ENCODE data around the gene GLUD1.
"Not testable (repeated sequence)": the region's sequence is repeated elsewhere in the genome, so short reads cannot be mapped to it uniquely, and the experiment has no call there.

Gene GLUD1

GRCh38 chr10:87127048-87127447, 32.4 kb upstream of the GLUD1 start:
- H3K9me3 ChIP-seq (ENCODE audit: control insufficient read depth, insufficient read depth, low read depth, low read length); H3K4me3 ChIP-seq (ENCODE audit: low read depth, low read length); H3K36me3 ChIP-seq (ENCODE audit: control insufficient read depth in 2 of 2, insufficient read depth in 1 of 2, low read length in 2 of 2); H3K27ac ChIP-seq (ENCODE audit: extremely low read depth, low read depth, low read length); CTCF ChIA-PET; H3K4me1 ChIP-seq (ENCODE audit: control insufficient read depth, insufficient read depth, low read length); POLR2A ChIA-PET: not testable (repeated sequence)

- H3K36me3 ChIP-seq (ENCODE audit: control insufficient read depth in 2 of 2, insufficient read depth in 1 of 2, low read length in 2 of 2); H3K27ac ChIP-seq (ENCODE audit: extremely low read depth, low read depth, low read length); H3K4me3 ChIP-seq (ENCODE audit: low read depth, low read length); POLR2A ChIA-PET; H3K9me3 ChIP-seq (ENCODE audit: control insufficient read depth, insufficient read depth, low read depth, low read length); CTCF ChIA-PET; H3K4me1 ChIP-seq (ENCODE audit: control insufficient read depth, insufficient read depth, low read length): not testable (repeated sequence)
These were observed 28.7 kb upstream of the GLUD1 start for GRCh38 chr10:87123351-87123750.

GRCh38 chr10:87119029-87119428, 24.4 kb upstream of the GLUD1 start:
- CTCF ChIA-PET; H3K27ac ChIP-seq (ENCODE audit: extremely low read depth, low read depth, low read length); POLR2A ChIA-PET; H3K9me3 ChIP-seq (ENCODE audit: control insufficient read depth, insufficient read depth, low read depth, low read length); H3K36me3 ChIP-seq (ENCODE audit: control insufficient read depth in 2 of 2, insufficient read depth in 1 of 2, low read length in 2 of 2); H3K4me1 ChIP-seq (ENCODE audit: control insufficient read depth, insufficient read depth, low read length); H3K4me3 ChIP-seq (ENCODE audit: low read depth, low read length): not testable (repeated sequence)

GRCh38 chr10:87118122-87118521, 23.5 kb upstream of the GLUD1 start:
- H3K9me3 ChIP-seq (ENCODE audit: control insufficient read depth, insufficient read depth, low read depth, low read length); H3K4me1 ChIP-seq (ENCODE audit: control insufficient read depth, insufficient read depth, low read length); POLR2A ChIA-PET; CTCF ChIA-PET; H3K27ac ChIP-seq (ENCODE audit: extremely low read depth, low read depth, low read length); H3K4me3 ChIP-seq (ENCODE audit: low read depth, low read length); H3K36me3 ChIP-seq (ENCODE audit: control insufficient read depth in 2 of 2, insufficient read depth in 1 of 2, low read length in 2 of 2): not testable (repeated sequence)

- Histone ChIP-seq H3K4me1 (ENCODE audit: control insufficient read depth, insufficient read depth, low read length) (no peaks in the 10 kb centered on the region), H3K9me3 (ENCODE audit: control insufficient read depth, insufficient read depth, low read depth, low read length) (no peaks in the 10 kb centered on the region), H3K27ac (ENCODE audit: extremely low read depth, low read depth, low read length) (no peak overlapping the region), H3K36me3 (ENCODE audit: control insufficient read depth in 2 of 2, insufficient read depth in 1 of 2, low read length in 2 of 2) (peaks cover 42 to 53% of the 10 kb centered on the region in 2 experiments), H3K4me3 (ENCODE audit: low read depth, low read length) (no peak overlapping the region)
- ChIA-PET CTCF (no interaction called here), POLR2A (no interaction called here)
- TF ChIP-seq ZNF114 (tag by site-specific recombination; IDR thresholded peaks at IDR 0.05), result no peak
- TF ChIP-seq ZNF704 (tag by site-specific recombination; IDR thresholded peaks at IDR 0.05), result no peak
- TF ChIP-seq ZNF837 (tag by site-specific recombination; IDR thresholded peaks at IDR 0.05), result no peak
- TF ChIP-seq ZBTB6 (tag by site-specific recombination; IDR thresholded peaks at IDR 0.05), result no peak
- no peak for TF ChIP-seq ZNF354C (tag by site-specific recombination; IDR thresholded peaks at IDR 0.05; ENCODE audit: borderline replicate concordance, low read depth)
- TF ChIP-seq ZBTB7A (tag by site-specific recombination; IDR thresholded peaks at IDR 0.05; ENCODE audit: low read depth), result no peak
- TF ChIP-seq ZNF654 (tag by site-specific recombination; IDR thresholded peaks at IDR 0.05; ENCODE audit: low read depth), result no peak
- TF ChIP-seq ZNF747 (tag by site-specific recombination; IDR thresholded peaks at IDR 0.05), result no peak
- TF ChIP-seq ZNF362 (tag by site-specific recombination; IDR thresholded peaks at IDR 0.05), result no peak
- no peak for TF ChIP-seq ZNF768 (tag by site-specific recombination; IDR thresholded peaks at IDR 0.05)
- TF ChIP-seq HOXD13 (CRISPR knock-in tag; IDR thresholded peaks at IDR 0.05; ENCODE audit: borderline replicate concordance), result no peak
- TF ChIP-seq FEZF1 (tag by site-specific recombination; IDR thresholded peaks at IDR 0.05), result no peak
- TF ChIP-seq ZNF645 (tag by site-specific recombination; IDR thresholded peaks at IDR 0.05), result no peak
- TF ChIP-seq ZNF518A (tag by site-specific recombination; conservative IDR thresholded peaks at IDR 0.05; ENCODE audit: low read depth), result no peak
These were observed 10.9 kb upstream of the GLUD1 start for GRCh38 chr10:87105446-87106124.
